Right lobe of liver (tissue), 4 donors: ENCODE measurements around the gene HP1BP3.
"Not testable (repeated sequence)": the region's sequence is repeated elsewhere in the genome, so short reads cannot be mapped to it uniquely, and the experiment has no call there.

ENCODE experiments used
- POLR2A ChIP-seq: fragments of 450-650 bp; IDR thresholded peaks from one replicate; pipeline ENCODE4 v1.6.1; 2017; ENCODE audit warnings: antibody characterized with exemption, mild to moderate bottlenecking
- TF ChIP-seq, protein P1 (sequence below), 4 donors: fragments of 200-600 bp in 3 of 4; fragments of 450-650 bp in 1 of 4; IDR thresholded peaks; one replicate each; pipeline versions ENCODE4 v1.5.1 to v1.8.0; 2016 to 2022; ENCODE audit warnings: antibody characterized with exemption in 4 of 4, mild to moderate bottlenecking in 2 of 4
- donor health status: DM: no; HTN: no; CAD: no.
- donor health status: DM: no; HTN: no; CAD: no.
- donor health status: DM: no; HTN: yes; CAD: no.

GRCh38 chr1:20789598-20789997 lies 2.5 kb upstream of the HP1BP3 start:
- TF ChIP-seq, protein P1, sequence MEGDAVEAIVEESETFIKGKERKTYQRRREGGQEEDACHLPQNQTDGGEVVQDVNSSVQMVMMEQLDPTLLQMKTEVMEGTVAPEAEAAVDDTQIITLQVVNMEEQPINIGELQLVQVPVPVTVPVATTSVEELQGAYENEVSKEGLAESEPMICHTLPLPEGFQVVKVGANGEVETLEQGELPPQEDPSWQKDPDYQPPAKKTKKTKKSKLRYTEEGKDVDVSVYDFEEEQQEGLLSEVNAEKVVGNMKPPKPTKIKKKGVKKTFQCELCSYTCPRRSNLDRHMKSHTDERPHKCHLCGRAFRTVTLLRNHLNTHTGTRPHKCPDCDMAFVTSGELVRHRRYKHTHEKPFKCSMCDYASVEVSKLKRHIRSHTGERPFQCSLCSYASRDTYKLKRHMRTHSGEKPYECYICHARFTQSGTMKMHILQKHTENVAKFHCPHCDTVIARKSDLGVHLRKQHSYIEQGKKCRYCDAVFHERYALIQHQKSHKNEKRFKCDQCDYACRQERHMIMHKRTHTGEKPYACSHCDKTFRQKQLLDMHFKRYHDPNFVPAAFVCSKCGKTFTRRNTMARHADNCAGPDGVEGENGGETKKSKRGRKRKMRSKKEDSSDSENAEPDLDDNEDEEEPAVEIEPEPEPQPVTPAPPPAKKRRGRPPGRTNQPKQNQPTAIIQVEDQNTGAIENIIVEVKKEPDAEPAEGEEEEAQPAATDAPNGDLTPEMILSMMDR (IDR thresholded peaks at IDR 0.05): not testable (repeated sequence)
- not testable (repeated sequence) for TF ChIP-seq POLR2A
